Mesothelial cell of epicardium (in vitro differentiated cells): Measurements from ENCODE around the gene MRPL2. TPM values are rescaled to one million over a fixed set of nuclear protein-coding genes. Genes with fewer than 3 reads are reported as not detected.

ENCODE experiments used
- DNase-seq, 2 experiments: peaks; one replicate each; pipeline ENCODE4 v3.0.0; 2021; ENCODE audit warnings: low spot score in 2 of 2; ENCODE audit not compliant: unreplicated experiment in 2 of 2
- H3K27ac Mint-ChIP-seq: 2 replicates; pipeline ENCODE4 v1.8.0; 2021; ENCODE audit warnings: mixed read lengths
- H3K27me3 Mint-ChIP-seq: 2 replicates; pipeline ENCODE4 v1.8.0; 2021; ENCODE audit warnings: low read depth, mixed read lengths
- H3K36me3 Mint-ChIP-seq: 2 replicates; pipeline ENCODE4 v1.8.0; 2021; ENCODE audit warnings: mixed read lengths
- H3K4me1 Mint-ChIP-seq: 2 replicates; pipeline ENCODE4 v1.8.0; 2021; ENCODE audit warnings: mixed read lengths
- H3K4me3 Mint-ChIP-seq: 2 replicates; pipeline ENCODE4 v1.8.0; 2021; ENCODE audit warnings: mild to moderate bottlenecking, moderate library complexity, mixed read lengths
- H3K9me3 Mint-ChIP-seq: 2 replicates; pipeline ENCODE4 v1.8.0; 2021; ENCODE audit warnings: mixed read lengths
- total RNA-seq: library from RNA; stranded (reverse); gene quantifications from 3 replicates; pipeline ENCODE4 v1.2.1, GENCODE V29; 2021
- TF ChIP-seq, protein P1 (sequence below): fragments of 200-600 bp; sonication (generic); IDR thresholded peaks from one replicate; pipeline ENCODE4 v1.5.0; 2021; ENCODE audit warnings: antibody characterized with exemption; ENCODE audit not compliant: unreplicated experiment

MRPL2 gene
- total RNA-seq, 1 donor from 2014 or later = 54.9 TPM

GRCh38 chr6:43020052-43020705 is 39.1 kb downstream of the MRPL2 start:
- H3K4me1 Mint-ChIP-seq = peaks cover 13% of the 10 kb centered on the region
- no peaks in the 10 kb centered on the region for H3K9me3 Mint-ChIP-seq
- peak overlapping the region; percentile 68 for H3K27ac Mint-ChIP-seq

DNA sequence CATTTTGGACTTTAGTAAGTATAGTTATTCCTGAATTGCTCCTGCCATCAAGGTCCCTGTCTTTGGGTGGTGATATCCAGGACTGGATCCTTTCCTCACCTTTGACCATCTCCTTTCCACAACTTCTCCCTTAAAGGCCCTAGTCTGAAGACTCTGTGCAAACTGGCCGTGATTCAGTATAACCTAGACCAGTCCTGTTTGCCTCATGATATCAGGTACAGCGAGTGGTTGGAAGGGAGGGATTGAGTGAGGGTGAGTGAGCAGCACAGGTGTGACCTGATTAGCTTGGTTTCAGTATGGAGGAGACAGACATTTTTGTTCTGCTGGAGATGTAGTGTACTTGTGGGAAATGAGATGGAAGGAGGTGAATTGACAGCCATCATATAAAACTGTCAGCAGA is 40.1 kb downstream of the MRPL2 start:
- Mint-ChIP-seq H3K27ac (no peak overlapping the region), H3K4me3 (no peak overlapping the region), H3K4me1 (peaks cover 21% of the 10 kb centered on the region), H3K36me3 (peaks cover 16% of the 10 kb centered on the region), H3K27me3 (no peaks in the 10 kb centered on the region), H3K9me3 (no peaks in the 10 kb centered on the region)
- no peak for DNase-seq
- TF ChIP-seq, protein P1, sequence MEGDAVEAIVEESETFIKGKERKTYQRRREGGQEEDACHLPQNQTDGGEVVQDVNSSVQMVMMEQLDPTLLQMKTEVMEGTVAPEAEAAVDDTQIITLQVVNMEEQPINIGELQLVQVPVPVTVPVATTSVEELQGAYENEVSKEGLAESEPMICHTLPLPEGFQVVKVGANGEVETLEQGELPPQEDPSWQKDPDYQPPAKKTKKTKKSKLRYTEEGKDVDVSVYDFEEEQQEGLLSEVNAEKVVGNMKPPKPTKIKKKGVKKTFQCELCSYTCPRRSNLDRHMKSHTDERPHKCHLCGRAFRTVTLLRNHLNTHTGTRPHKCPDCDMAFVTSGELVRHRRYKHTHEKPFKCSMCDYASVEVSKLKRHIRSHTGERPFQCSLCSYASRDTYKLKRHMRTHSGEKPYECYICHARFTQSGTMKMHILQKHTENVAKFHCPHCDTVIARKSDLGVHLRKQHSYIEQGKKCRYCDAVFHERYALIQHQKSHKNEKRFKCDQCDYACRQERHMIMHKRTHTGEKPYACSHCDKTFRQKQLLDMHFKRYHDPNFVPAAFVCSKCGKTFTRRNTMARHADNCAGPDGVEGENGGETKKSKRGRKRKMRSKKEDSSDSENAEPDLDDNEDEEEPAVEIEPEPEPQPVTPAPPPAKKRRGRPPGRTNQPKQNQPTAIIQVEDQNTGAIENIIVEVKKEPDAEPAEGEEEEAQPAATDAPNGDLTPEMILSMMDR = no peak

More at GRCh38 chr6:43020052-43020705, 39.1 kb downstream of the MRPL2 start:
- Mint-ChIP-seq H3K4me3 (peak overlapping the region; percentile 95), H3K27me3 (no peaks in the 10 kb centered on the region), H3K36me3 (peaks cover 19% of the 10 kb centered on the region)
- TF ChIP-seq, protein P1 = no peak
- DNase-seq = no peak

DNA sequence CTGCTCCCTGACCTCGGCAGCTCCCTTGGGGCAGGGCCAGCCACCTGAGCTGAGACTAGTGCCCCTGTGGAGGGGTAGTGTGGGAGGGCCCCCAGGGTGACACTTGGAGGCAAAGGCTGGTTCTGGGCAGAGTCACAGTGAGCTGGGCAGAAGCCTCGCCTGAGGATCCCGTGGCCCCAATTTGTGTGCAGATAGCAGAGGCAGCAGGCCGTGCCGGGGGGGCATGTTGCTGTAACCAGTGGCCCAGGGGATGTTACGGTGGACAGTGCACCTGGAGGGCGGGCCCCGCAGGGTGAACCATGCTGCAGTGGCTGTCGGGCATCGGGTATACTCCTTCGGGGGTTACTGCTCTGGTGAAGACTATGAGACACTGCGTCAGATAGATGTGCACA is 42.3 kb downstream of the MRPL2 start:
- Mint-ChIP-seq H3K4me3 (no peak overlapping the region), H3K27me3 (no peaks in the 10 kb centered on the region), H3K27ac (no peak overlapping the region), H3K36me3 (peaks cover 14% of the 10 kb centered on the region), H3K9me3 (no peaks in the 10 kb centered on the region), H3K4me1 (peaks cover 40% of the 10 kb centered on the region)
- DNase-seq = no peak
- TF ChIP-seq, protein P1 = no peak

GRCh38 chr6:43016176-43016942 is 42.9 kb downstream of the MRPL2 start:
- no peaks in the 10 kb centered on the region for H3K27me3 Mint-ChIP-seq
- peaks cover 16% of the 10 kb centered on the region for H3K36me3 Mint-ChIP-seq
- H3K4me1 Mint-ChIP-seq = peaks cover 38% of the 10 kb centered on the region
- TF ChIP-seq, protein P1 = no peak
- DNase-seq = no peak
- H3K27ac Mint-ChIP-seq = peak overlapping the region; percentile 24
- no peaks in the 10 kb centered on the region for H3K9me3 Mint-ChIP-seq
- H3K4me3 Mint-ChIP-seq = peak overlapping the region; percentile 48

- peaks cover 23% of the 10 kb centered on the region for H3K36me3 Mint-ChIP-seq
- H3K27me3 Mint-ChIP-seq = no peaks in the 10 kb centered on the region
- H3K4me1 Mint-ChIP-seq = peaks cover 38% of the 10 kb centered on the region
- TF ChIP-seq, protein P1 = no peak
- H3K9me3 Mint-ChIP-seq = no peaks in the 10 kb centered on the region
- peak in 1 of 2 experiments; percentile 44 for DNase-seq
- peak overlapping the region; percentile 81 for H3K27ac Mint-ChIP-seq
- H3K4me3 Mint-ChIP-seq = peak overlapping the region; percentile 89
Measured at GRCh38 chr6:43014434-43014909, 44.8 kb downstream of the MRPL2 start.
